SK-N-DZ (cell line): Measurements from ENCODE around the gene PRRC2A.

Experiments used
- DNase-seq: peaks from one replicate; pipeline ENCODE4 v3.0.0-alpha.2; 2015; ENCODE audit warnings: low spot score

The PRRC2A gene

DNA sequence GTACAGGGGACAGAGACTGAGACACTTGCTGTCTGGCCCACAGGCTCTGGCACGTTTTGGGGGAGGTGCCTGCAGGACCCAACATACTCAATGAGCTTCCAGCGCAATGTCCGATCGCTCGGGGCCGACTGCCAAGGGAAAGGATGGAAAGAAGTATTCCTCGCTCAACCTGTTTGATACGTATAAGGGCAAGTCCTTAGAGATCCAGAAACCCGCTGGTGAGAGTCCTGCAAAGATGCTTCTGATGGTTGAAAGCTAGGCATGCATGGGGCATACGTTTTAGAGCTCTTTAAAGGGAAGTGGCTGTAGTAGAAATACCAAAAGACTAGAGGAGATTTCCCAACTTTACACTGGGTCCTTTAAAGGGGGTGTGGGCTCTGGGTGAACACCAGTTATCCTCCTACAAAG lies 2.2 kb downstream of the PRRC2A start:
- DNase-seq = no peak

DNA sequence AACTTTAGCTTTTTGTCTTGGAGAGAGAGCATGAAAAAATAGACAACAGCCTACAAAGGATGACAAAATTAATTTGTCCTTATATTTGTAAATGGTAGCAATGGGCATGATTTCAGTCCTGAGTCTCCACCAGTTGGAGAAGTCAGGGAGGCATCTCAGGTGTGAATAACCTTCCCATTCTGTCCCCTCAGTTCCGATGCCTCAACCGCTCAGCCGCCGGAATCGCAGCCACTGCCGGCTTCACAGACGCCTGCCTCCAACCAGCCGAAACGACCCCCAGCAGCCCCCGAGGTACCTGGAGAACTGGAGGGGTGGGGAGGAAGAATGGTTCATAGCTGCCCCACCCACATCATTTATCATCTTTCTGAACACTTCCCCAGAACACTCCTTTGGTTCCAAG lies 3.6 kb downstream of the PRRC2A start:
- DNase-seq = no peak

DNA sequence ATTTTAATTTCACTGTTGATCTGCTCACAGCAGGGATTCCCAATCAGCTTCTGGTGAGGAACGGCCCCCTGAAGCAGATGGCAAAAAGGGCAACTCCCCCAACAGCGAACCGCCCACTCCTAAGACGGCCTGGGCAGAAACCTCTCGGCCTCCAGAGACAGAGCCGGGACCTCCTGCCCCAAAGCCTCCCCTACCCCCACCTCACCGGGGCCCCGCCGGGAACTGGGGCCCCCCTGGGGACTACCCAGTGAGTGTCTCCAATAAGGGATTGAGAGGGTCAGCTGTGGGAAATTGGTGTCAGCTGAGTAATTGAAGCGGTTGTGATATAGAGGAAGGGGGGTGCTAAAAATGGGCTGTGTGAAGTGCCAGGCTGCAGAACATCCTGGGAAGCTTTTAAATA lies 6.4 kb downstream of the PRRC2A start:
- no peak for DNase-seq

DNA sequence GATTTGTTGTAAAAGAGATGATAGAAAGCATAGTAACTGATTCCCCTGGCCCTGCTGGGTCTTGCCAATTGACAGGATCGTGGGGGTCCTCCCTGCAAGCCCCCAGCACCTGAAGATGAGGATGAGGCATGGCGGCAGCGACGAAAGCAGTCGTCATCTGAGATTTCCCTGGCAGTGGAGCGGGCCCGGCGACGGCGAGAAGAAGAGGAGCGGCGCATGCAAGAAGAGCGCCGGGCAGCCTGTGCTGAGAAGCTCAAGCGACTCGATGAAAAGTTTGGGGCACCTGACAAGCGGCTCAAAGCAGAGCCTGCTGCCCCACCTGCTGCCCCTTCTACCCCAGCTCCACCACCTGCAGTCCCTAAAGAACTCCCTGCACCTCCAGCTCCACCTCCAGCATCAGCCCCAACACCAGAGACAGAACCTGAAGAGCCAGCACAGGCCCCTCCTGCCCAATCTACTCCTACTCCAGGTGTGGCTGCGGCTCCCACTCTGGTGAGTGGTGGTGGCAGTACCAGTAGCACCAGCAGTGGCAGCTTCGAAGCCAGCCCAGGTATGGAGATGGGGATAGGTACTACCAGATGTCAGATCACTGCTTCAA lies 7.3 kb downstream of the PRRC2A start:
- DNase-seq = no peak

DNA sequence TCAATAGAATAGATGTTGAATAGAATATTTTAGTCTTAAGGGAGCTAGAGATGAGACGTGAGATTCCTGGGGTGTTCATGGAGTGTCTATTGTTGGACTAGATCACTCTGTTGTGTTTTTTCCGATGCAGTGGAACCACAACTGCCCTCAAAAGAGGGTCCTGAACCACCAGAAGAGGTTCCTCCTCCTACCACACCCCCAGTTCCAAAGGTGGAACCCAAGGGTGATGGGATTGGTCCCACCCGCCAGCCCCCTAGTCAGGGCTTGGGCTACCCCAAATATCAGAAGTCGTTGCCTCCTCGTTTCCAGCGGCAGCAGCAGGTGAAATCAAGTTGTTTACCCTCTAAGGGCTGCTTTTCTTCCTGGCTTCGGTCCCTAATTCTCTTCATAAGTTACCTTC lies 8.5 kb downstream of the PRRC2A start:
- no peak for DNase-seq

DNA sequence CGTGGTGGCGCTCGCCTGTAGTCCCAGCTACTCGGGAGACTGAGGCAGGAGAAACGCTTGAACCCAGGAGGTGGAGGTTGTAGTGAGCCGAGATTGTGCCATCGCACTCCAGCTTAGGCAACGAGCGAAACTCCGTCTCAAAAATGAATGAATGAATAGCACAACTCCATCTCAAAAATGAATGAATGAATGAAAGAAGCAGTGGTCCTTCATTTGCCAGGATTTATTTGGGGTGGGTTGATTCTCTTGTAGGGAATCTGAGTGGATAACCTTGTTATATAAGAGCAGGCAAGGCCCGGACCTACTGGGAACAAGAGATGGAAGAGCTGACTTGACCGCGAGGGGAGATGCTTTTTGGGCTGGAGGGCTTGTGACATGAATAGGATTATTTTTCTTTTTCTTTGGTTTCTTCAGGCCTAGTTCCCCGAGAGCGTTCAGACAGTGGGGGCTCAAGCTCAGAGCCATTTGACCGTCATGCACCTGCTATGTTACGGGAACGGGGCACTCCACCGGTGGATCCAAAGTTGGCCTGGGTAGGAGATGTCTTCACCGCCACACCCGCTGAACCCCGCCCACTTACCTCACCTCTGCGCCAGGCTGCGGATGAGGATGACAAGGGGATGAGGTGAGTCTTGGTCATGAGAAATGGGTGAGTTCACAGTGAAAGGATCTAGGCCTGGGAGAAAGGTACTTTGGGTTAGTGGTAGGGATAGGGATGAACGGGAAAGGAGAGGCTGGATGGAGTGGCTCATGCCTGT lies 9.8 kb downstream of the PRRC2A start:
- no peak for DNase-seq

DNA sequence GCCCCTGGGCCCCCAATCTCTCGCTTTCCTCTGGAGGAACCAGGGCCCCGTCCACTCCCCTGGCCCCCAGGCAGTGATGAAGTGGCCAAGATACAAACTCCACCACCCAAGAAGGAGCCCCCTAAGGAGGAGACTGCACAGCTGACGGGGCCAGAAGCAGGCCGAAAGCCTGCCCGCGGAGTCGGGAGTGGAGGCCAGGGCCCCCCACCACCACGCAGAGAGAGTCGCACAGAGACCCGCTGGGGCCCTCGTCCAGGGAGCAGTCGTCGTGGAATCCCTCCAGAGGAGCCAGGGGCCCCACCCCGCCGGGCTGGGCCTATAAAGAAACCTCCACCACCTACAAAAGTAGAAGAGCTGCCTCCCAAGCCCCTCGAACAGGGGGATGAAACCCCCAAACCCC lies 10.7 kb downstream of the PRRC2A start:
- no peak for DNase-seq

DNA sequence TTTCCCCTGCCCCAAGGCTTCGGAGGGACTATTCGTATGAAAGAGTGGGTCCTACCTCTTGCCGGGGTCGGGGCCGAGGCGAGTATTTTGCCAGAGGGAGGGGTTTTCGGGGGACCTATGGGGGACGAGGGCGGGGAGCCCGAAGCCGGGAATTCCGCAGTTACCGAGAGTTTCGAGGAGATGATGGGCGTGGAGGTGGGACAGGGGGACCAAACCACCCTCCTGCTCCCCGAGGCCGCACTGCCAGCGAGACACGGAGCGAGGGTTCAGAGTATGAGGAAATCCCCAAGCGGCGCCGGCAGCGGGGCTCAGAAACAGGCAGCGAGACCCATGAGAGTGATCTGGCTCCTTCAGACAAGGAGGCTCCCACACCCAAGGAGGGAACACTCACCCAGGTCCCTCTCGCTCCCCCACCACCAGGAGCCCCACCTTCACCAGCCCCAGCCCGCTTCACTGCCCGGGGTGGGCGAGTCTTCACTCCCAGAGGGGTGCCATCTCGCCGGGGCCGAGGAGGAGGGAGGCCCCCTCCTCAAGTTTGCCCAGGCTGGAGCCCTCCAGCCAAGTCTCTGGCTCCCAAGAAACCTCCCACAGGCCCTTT lies 11.3 kb downstream of the PRRC2A start:
- no peak for DNase-seq

DNA sequence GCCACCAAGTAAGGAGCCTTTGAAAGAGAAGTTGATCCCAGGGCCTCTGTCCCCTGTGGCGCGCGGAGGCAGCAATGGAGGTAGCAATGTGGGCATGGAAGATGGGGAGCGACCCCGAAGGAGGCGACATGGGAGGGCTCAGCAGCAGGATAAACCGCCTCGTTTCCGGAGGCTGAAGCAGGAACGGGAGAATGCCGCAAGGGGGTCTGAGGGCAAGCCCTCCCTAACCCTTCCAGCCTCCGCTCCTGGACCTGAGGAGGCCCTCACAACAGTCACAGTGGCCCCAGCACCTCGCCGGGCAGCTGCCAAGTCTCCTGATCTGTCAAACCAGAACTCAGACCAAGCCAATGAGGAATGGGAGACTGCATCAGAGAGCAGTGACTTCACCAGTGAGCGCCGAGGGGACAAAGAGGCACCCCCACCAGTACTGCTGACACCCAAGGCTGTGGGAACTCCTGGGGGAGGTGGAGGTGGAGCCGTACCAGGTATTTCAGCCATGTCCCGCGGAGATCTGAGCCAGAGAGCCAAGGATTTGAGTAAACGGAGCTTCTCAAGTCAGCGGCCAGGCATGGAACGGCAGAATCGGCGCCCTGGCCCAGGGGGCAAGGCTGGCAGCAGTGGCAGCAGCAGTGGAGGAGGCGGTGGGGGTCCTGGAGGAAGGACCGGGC lies 11.9 kb downstream of the PRRC2A start:
- no peak for DNase-seq

DNA sequence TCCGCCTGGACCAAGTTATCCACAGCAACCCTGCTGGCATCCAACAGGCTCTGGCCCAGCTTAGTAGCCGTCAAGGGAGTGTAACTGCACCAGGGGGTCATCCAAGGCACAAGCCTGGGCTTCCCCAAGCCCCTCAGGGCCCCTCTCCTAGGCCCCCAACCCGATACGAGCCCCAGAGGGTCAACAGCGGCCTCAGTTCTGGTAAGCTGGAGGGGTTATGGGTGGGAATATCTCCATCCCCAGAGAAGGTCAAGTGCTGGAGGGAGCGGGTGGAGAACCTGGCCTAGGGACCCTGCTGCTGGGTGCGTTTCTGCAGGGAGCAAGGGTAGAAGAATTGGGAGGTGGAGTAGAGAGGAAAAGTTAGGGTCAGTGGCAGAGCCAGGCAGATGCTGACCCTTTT lies 12.9 kb downstream of the PRRC2A start:
- DNase-seq = no peak

DNA sequence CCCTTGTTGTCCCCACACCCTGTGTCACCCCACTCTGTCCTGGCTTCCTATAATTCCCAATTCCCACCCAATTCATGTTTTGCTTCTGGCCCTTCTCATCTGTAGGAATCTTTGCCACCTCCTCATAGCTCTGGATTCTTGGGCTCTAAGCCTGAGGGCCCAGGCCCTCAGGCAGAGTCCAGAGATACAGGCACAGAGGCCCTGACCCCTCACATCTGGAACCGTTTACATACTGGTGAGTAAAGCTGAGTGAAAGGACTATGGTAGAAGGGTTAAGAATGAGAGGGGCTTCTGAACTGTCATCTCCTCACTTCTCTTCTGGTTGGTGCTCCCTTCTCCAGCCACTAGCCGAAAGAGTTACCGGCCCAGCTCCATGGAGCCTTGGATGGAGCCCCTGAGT lies 13.6 kb downstream of the PRRC2A start:
- no peak for DNase-seq

DNA sequence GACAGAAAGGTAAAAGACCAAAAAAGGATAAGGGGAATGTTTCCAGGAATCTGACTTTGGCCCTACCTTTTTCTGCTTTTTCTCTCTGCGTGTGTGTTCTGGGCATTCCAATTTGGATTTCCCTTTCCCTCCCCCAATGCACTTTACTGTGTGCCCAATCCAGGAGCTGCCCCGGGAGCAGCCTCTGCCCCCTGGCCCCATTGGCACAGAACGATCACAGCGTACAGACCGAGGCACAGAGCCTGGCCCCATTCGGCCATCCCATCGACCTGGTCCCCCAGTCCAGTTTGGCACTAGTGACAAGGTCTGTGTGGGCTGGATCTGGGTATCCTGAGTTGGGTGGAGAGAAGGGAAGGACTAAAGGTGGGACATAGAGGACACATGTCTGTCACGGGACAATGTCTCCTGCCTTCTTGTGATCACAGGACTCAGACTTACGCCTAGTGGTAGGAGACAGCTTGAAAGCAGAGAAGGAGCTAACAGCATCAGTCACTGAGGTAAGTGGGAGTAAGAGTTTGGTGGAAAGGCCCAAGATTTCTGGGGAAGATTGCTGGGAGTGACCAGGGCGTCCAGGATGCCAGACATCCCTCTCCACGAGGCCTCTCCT lies 14.6 kb downstream of the PRRC2A start:
- DNase-seq = no peak

DNA sequence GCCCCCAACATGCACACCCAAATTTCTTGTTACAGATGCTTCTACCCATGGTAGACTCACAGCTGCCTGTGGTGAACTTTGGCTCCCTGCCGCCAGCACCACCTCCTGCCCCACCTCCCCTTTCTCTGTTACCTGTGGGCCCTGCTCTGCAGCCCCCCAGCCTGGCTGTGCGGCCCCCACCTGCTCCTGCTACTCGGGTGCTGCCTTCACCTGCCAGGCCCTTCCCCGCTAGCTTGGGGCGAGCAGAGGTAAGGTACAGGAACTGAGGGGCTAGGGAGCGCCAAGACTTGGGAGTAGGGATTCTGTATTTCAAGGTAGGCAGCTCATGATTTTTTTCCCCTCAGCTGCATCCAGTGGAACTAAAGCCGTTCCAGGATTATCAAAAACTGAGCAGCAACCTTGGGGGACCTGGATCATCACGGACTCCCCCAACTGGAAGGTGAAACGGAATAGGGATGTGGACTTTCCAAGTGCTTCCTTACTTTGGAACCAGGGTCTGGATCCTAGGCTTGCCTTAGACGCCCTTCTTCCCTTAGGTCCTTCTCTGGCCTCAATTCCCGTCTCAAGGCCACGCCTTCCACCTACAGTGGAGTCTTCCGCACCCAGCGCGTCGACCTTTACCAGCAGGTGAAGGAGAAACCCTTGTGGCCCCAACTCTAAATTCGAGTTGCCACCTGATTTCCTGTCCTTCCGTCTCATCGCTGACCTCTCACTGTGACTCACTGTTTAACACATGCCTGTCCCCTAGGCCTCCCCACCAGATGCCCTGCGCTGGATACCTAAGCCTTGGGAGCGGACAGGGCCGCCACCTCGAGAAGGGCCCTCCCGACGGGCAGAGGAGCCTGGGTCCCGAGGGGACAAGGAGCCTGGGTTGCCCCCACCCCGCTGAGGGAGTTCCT lies 16.4 kb downstream of the PRRC2A start:
- no peak for DNase-seq

DNA sequence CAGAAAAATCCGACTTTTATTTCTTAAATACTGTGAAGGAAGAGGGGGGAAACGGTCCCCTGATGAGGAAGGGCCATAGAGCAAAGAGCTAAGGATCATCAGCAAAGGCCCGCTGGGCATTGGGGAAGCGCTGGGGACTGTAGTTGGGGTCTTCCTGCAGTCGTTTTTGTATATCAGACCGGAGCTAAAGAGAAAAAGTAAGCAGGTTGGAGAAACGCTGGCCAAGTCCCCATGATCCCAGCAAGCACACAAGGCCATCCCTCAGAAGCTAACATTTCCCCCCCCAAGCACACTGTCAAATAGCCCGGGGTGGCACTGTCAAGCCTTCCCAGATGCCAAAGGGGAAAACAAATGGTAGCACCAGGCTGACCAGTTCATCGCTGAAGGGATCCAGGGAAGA lies 18.5 kb downstream of the PRRC2A start:
- DNase-seq = no peak

DNA sequence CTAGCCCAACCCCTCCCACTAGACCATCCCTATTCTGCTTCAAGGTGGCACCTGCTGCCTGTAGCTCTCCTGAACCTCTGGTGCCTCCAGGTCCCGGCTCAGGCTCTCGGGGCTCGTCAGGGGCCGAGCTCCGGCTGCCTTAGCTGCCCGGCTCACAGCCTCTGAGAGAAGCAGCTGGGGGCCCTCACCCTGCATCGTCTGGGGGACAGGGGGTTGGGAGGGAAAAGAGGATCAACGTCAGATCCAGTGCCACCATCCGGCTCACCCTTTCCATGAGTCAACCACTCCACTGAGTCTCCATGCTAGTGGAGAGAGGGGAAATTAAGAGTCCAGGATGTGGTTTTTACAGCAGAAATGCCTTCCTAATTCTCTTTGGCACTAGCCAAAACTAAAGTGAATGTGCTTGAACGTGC lies 18.9 kb downstream of the PRRC2A start:
- no peak for DNase-seq

DNA sequence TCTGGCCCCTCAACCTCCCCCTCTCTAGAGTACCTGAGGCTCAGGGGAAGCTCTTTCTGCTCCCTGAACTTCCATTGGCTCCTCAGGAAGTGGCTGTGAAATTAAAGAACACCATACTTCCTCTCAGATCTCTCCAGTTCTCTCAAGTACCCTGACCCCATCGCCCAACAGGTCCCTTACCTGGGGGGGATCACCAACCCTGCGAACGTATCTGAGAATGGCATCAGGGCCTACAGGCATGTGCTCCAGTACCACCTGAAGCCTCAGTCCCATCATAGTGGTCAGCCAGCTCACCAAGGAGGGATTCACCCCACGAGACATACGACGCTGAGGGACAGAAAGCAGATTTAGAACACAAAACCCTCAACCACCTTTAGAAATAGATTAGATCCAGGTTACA lies 20.1 kb downstream of the PRRC2A start:
- DNase-seq = no peak

DNA sequence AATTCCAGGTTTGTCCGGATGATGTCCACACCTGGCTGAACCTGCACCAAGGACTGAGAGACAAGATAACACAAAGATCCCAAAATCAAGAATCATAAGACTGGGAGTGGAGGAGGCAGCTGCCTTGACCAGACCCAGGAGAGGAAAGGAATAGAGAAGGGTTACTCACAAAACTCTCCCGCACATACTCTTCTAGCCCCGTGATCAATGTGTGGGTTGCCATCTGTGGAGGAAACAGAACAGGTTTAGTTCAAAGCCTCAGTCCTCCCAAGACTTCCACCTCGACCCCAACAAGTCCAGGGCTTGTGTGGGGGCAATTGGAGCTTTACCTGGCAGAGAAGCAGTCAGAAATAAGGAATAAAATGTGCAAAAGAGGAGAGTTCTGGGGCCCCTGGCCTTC lies 20.9 kb downstream of the PRRC2A start:
- DNase-seq = no peak

DNA sequence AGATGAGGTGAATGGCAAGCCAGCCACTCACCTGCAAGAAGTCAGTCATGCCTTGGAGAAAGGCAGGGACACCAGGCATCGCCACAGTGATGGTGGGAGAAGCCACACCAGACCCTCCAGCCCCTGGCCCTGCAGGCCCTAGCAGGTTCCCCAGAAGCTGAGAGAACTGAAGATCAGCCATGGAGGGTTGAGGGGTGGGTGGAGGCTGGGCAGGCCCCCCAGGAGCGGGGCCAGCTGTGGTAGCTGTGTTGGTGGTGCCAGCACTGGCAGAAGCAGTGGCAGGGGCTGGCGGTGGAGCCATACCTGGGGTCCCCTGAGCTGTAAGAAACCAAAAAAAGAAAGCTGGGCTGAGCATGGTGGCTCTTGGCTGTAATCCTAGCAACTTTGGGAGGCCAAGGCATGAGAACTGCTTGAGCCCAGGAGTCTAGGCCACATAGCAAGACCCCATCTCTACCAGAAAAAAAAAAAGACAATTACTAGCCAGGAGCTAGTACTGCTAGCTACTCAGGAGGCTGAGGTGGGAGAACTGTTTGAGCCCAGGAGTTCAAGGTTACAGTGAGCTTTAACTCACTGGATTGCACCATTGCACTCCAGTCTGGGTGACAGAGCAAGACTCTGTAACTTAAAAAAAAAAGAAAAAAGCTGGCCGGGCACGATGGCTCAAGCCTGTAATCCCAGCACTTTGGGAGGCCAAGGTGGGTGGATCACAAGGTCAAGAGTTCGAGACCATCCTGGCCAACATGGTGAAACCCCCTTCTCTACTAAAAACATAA lies 22.5 kb downstream of the PRRC2A start:
- no peak for DNase-seq

DNA sequence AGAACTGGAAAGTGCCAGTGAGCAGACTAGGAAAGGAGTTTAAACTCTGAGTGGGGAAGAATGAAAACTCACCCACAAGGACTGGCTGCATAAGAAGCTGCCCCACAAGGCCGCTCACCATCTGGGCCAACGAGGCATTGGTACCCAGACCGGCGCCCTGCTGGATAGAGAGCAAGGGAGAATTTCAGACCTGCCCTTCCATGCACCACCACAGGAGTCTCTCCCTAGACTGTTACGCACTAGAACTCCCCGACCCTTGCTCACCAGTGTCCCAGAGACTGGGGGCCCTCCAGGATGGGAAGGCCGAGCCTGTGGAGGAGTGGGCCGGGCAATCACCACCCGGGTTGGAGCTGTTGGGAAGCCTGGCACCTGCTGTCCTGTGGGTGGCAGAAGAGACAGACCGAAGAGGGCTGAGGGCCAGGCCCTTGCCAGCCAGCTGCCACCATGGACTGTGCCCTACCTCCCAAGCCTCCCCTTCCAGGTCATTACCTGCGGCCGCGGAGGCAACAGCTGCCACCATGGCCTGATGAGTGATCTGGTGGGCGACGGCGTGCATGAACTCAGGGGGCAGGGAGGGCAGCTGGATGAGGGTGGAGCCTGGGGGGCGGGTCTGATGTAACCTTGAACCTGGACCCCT lies 23.4 kb downstream of the PRRC2A start:
- DNase-seq = no peak

DNA sequence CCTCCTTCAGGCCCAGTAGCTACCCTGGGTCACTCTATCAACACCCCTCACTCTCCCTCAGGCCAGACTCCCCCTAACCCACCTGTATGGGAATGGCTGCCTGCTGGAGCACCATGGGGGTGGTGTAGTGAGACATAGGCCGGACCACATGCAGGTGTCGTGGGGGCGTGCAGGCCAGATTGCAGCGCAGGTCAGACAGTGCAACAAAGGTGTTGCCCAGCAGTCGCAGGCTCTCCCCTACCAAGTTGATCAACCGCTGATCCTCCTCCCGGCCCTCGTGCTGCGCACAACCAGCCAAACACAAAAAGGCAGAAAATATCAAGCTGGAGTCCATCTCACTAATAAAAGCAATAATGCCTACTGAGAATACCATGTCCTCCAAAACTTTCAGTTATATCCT lies 24.8 kb downstream of the PRRC2A start:
- DNase-seq = no peak
